ENCODE data around the gene HOXD12.

HOXD12 gene

GRCh38 chr2:176093898-176094249, 5.7 kb upstream of the HOXD12 start:
- no peak for DNase-seq

GRCh38 chr2:176094349-176094748, 5.2 kb upstream of the HOXD12 start:
- no peak for DNase-seq

DNA sequence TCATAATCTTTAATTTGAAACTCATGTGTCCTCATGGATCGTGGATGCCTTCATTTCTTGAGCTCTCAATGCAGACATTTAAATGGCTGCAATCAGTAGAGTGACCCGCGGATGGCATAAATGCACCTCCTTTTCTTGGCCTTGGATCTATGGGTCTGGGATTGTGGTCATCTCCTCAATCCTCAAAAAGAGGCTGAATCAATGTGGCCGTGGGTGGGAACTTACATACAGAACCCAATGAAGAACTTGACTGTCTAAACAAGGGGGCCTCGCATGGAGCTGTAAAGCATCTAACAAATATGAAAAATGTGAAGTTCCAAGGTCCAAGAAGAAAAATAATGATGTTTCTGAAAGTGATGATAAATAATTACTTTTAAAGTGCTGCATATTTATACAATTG, 4.2 kb upstream of the HOXD12 start:
- no peak for DNase-seq

DNA sequence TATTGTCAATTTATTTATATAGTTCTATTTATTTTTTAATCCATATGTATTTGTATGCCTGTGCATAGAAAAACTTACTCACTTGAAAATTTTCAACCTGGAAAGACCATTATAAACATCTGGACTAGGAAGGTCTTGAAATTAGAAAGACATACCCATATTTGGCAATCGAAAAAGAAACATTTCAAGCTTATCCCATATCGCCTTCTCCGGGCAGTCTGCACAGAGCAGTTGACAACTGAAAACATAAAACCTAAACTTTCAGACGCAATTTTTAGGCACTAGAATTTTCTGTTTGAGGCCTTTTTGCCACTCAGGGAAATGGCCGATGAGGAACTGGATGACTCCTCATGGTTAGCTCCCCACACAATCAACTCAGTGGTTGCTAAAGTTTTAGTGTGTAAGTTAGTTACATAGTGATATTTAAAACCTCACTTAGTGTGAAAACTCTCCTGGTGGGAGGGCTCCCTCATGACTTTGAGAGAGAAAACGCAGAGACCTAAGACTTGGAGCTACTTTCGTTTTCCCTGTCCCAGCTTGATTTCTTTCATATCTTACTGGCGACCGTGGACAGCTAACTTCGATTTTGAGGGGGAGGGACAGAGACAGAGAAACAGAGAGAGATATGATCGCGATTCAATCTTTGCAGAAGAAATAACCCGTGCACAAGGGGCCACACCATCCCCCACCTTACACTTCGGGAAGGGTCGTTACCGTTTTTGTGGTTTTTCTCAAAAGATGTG, 3.2 kb upstream of the HOXD12 start:
- no peak for DNase-seq

- peak; percentile 86 for DNase-seq
These were observed 2.4 kb upstream of the HOXD12 start for GRCh38 chr2:176096986-176097819.

- DNase-seq = no peak
These were observed 1.7 kb upstream of the HOXD12 start for GRCh38 chr2:176097820-176098365.

DNA sequence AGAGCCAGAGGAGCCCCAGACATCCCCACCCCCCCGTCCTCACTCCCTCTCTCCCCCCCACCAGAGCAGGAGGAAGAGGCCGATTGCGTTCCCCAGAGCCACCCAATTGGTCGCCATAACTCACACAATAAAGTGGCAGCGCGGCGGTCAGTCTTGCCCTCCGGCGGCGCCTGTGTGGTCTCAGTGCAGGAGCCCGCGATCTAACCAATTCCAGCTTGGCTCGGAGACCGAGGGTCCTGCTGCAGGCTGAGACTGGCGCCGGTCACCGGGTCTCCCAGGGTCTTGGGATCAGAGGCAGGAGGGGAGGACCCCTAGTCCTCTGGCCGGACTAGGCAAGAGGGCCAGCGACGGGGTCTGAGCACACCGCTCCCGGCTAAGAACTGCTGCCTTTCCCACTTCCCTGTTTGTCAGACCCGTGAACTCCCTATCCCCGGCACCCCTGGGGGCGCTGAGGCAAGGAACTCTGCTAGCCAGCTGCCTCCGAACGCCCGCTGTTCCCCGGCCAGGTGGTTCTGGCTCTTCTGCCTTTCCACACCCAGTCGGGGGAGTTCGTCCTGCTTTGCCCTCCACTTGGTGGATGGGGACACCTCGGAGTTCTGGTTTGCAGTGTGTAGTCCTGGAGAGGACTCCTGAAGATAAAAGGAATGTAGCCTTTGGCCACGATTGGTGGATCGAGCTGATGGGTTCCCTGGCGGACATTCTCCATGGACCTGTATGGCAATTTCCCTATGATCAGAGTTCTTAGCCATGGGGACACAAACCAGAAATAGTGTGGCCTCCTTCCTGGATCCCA, 1.0 kb upstream of the HOXD12 start:
- peak; percentile 34 for DNase-seq

- DNase-seq = no peak
These were observed 352 bp upstream of the HOXD12 start for GRCh38 chr2:176099159-176099727.

- DNase-seq = no peak
These were observed 1.0 kb downstream of the HOXD12 start for GRCh38 chr2:176100547-176101140.

GRCh38 chr2:176101216-176101830, 1.7 kb downstream of the HOXD12 start:
- no peak for DNase-seq

- no peak for DNase-seq
These were observed 2.2 kb downstream of the HOXD12 start for GRCh38 chr2:176101842-176102241.

DNA sequence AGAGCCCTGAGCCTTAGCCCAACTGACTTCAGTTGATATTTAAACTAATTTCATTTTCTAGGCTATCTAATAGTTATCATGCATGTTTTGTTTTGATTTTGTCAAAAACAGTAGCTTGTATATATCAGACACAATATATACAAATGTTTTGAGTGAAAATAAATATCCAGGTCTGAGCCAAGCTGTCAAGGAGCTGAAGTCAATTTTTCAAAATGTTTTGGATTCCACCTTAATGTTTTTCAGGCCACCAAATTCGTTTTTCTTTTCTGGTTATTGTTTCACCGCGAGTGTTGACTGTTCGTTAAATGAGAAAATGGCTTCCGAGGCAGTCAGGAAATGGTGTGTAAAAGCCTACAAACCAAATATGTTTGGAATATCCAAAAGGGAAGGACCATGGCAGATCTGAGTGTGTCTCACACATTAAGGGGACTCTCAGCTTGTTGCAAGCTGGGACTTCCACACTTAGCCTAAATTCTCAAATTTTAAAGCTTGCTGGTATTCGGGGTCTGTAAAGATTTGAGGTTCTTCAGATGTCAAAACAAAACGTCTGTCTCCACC, 2.8 kb downstream of the HOXD12 start:
- DNase-seq = no peak

DNA sequence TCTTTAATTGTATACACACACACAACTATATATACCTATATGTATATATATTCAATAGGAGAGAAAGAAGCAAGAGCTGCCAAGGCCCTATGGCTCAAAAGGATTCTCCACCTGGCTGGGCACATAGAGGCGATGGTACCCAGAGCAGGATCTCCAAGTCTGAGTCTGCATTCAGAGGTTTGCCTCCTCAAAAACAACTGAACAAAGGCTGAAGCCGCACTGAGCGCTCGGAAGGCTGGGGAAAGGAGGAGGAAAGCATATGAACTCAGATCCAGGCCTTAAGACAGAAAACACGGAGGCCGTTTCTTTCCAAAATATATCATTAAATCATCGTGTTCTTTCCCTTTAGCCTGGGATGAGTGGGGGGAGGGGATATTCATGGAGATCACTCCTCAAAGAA, 3.6 kb downstream of the HOXD12 start:
- DNase-seq = no peak

GRCh38 chr2:176103742-176104315, 4.2 kb downstream of the HOXD12 start:
- DNase-seq = no peak

DNA sequence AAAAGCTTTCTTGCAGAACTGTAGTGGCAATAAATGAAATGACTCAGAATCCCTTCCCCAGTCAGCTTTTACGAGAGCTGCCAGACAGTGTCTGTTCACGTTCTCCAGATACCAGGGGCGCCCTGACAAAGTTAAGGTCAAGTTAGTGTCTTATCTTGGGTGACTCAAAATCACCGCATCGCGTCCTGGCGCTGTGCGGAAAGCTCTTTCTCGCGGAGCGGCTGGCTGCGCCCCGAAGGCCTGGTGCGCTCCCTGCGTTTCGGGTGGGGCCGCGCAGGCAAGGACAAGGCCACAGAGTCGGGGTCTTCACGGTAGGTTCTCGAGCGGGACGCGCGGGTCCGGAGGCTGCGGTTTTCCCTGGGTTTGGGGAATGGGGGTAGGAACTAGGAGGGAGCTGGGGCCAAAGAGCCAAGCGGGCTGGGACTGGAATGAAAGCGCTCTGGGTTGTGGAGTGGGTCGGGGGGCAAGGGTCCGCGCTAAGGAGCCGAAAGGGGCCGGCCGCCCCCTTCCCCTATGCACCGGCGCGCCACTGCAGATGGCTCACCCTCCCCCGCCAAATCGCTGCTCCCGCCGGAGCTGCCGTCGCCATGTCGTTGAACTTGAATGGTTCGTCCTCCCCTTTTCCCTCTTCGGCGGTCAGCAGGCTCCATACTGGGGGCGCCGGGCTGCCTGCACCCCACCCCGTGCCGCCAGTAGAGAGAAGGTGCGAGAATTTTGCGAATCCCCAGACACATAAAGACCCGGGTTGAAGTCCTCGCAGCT, 4.9 kb downstream of the HOXD12 start:
- DNase-seq = peak; percentile 85

GRCh38 chr2:176105078-176105729, 5.6 kb downstream of the HOXD12 start:
- DNase-seq = no peak

- DNase-seq = peak; percentile 23
These were observed 6.4 kb downstream of the HOXD12 start for GRCh38 chr2:176105730-176106580.

- DNase-seq = peak; percentile 53
These were observed 7.3 kb downstream of the HOXD12 start, which contains the start of gene HOXD11 for GRCh38 chr2:176106581-176107539. TSS of gene HOXD11 (plus strand) at chr2:176107280. CDS start at chr2:176107356, 76 bp downstream.
